ENCODE data around the gene WDR35. TPM values are rescaled to one million over a fixed set of nuclear protein-coding genes. Genes with fewer than 3 reads are reported as not detected.

The WDR35 gene
- total RNA-seq, 1 donor from 2014 or later: 6.4 TPM

DNA sequence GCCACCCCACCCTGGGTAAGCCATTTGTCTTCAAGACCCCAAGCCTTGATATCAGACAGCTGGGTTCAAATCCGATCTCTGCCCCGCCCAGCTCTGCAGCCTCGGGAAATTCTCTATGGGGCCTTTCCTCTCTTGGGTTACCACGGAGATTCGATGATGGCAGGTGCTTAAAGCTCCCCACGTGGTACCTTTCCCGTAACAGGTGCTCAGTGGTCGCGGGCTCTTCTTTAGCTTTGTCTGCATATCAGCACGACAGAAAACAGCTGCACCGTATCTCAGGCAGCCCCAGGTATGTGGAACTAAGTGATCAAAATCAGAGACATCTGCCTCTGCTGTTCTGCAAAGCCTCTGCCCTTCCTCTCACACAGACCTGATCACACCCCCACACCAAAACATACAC is 125.5 kb downstream of the WDR35 start:
- no peaks in the 10 kb centered on the region for H3K36me3 Mint-ChIP-seq (ENCODE audit: unreplicated experiment)
- TF ChIP-seq, protein P1, sequence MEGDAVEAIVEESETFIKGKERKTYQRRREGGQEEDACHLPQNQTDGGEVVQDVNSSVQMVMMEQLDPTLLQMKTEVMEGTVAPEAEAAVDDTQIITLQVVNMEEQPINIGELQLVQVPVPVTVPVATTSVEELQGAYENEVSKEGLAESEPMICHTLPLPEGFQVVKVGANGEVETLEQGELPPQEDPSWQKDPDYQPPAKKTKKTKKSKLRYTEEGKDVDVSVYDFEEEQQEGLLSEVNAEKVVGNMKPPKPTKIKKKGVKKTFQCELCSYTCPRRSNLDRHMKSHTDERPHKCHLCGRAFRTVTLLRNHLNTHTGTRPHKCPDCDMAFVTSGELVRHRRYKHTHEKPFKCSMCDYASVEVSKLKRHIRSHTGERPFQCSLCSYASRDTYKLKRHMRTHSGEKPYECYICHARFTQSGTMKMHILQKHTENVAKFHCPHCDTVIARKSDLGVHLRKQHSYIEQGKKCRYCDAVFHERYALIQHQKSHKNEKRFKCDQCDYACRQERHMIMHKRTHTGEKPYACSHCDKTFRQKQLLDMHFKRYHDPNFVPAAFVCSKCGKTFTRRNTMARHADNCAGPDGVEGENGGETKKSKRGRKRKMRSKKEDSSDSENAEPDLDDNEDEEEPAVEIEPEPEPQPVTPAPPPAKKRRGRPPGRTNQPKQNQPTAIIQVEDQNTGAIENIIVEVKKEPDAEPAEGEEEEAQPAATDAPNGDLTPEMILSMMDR (IDR thresholded peaks at IDR 0.05; ENCODE audit: partially characterized antibody, unreplicated experiment): no peak
- DNase-seq: no peak
- H3K4me3 Mint-ChIP-seq (ENCODE audit: unreplicated experiment): no peak overlapping the region
- H3K9me3 Mint-ChIP-seq (ENCODE audit: unreplicated experiment): no peaks in the 10 kb centered on the region
- H3K4me1 Mint-ChIP-seq (ENCODE audit: low read depth, unreplicated experiment): peaks cover 2% of the 10 kb centered on the region
- peaks cover 9% of the 10 kb centered on the region for H3K27me3 Mint-ChIP-seq (ENCODE audit: unreplicated experiment)
- no peak overlapping the region for H3K27ac Mint-ChIP-seq (ENCODE audit: unreplicated experiment)

DNA sequence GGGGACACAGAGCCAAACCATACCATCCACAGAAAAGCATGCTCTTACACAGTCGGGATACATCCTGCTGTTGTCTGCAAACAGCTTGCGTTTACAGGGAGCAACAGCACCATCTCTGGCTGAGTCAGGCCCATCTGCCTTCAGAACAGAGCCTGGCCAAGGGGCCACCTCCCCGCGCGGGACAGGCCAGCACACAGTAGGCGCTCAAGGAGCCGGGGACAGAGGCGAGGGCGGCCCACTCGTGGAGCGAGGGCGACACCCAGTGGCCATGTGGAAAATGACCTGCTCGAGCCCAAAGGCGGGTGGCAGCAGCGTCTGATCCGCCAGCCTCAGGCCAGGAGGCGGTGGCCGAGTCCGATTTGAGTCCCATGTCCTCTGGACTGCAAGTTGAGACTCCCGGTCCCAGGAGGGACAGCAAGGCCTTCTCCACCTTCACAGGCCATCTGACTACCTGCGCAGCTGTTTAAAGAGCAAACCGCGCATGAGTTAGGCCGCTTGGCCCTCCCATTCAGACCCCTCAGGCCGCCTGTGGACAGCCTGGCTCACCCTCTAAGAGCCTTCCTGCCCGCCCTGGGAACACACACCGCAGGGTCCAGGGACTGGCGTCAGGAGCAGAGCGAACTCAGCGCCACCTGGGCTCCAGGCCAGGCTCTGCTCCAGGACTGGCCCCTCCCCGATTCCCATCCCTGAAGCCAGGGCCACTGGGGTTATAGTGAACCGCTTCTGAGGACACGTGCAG is 126.4 kb downstream of the WDR35 start:
- Mint-ChIP-seq H3K4me3 (ENCODE audit: unreplicated experiment) (no peak overlapping the region), H3K27ac (ENCODE audit: unreplicated experiment) (no peak overlapping the region)

DNA sequence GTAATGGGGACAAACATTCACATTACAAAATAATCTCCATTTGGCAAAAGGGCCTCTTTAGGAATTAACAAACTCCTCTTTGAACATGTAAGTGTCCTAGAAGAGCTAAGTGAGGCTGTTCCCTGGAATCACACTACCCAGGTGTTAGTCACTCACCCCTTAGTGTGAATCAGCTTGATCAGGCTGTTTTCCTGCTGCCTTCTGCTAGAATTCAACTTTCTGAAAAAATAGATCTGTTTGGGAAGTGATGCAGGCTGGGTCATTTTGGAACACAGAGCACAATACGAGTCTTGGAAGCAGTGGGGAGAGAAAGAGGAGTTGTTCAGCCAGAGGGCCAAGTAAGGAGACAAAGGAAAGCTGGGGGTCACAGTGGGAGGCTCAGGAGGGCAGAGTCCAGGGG is 128.1 kb downstream of the WDR35 start:
- TF ChIP-seq, protein P1 (IDR thresholded peaks at IDR 0.05; ENCODE audit: partially characterized antibody, unreplicated experiment): no peak
- Mint-ChIP-seq H3K4me3 (ENCODE audit: unreplicated experiment) (no peak overlapping the region), H3K27ac (ENCODE audit: unreplicated experiment) (no peak overlapping the region), H3K27me3 (ENCODE audit: unreplicated experiment) (peaks cover 3% of the 10 kb centered on the region), H3K36me3 (ENCODE audit: unreplicated experiment) (no peaks in the 10 kb centered on the region), H3K9me3 (ENCODE audit: unreplicated experiment) (no peaks in the 10 kb centered on the region), H3K4me1 (ENCODE audit: low read depth, unreplicated experiment) (peaks cover 5% of the 10 kb centered on the region)
- no peak for DNase-seq

More for the DNA sequence above, 126.4 kb downstream of the WDR35 start:
- Mint-ChIP-seq H3K4me1 (ENCODE audit: low read depth, unreplicated experiment) (peaks cover 2% of the 10 kb centered on the region), H3K36me3 (ENCODE audit: unreplicated experiment) (no peaks in the 10 kb centered on the region), H3K27me3 (ENCODE audit: unreplicated experiment) (peaks cover 7% of the 10 kb centered on the region), H3K9me3 (ENCODE audit: unreplicated experiment) (no peaks in the 10 kb centered on the region)
- TF ChIP-seq, protein P1 (IDR thresholded peaks at IDR 0.05; ENCODE audit: partially characterized antibody, unreplicated experiment): peak; percentile 97
- peak; percentile 82 for DNase-seq

Other genes with a start within 250 kb of the WDR35 start
- 15.3 TPM for gene TTC32, start 88.1 kb downstream of the WDR35 start, total RNA-seq (ENCODE audit: unreplicated experiment)
- gene MATN3, start 22.6 kb upstream of the WDR35 start, total RNA-seq (ENCODE audit: unreplicated experiment): 0.32 TPM
- 147 TPM for gene LAPTM4A, start 61.5 kb upstream of the WDR35 start, total RNA-seq (ENCODE audit: unreplicated experiment)
- 0.93 TPM for gene SDC1, start 235.0 kb upstream of the WDR35 start, total RNA-seq (ENCODE audit: unreplicated experiment)